Measurements from ENCODE around the gene IVD.

DNA sequence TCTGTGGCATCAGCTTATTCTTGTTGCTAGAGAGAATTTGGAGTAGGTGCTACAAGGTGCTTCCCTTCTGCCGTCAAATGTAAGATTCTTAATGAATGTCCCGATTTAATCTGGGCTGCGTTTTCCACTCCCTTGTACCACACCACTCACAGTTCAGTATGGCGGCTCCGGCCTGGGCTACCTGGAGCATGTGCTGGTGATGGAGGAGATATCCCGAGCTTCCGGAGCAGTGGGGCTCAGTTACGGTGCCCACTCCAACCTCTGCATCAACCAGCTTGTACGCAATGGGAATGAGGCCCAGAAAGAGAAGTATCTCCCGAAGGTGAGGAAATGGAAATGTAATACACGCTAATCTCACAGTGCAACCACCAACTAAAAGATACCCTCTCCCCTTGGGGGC lies 4.9 kb downstream of the IVD start:
- TF ChIP-seq CTCF (IDR thresholded peaks at IDR 0.05) = no peak
- TF ChIP-seq EZH2 (IDR thresholded peaks at IDR 0.05; ENCODE audit: borderline replicate concordance, insufficient read depth, low read depth, low read length, poor library complexity, severe bottlenecking) = no peak
